Suprapubic skin (tissue), 4 donors: ENCODE results near the gene CCDC201.
"Not testable (repeated sequence)": the region's sequence is repeated elsewhere in the genome, so short reads cannot be mapped to it uniquely, and the experiment has no call there.

ENCODE experiments used
- EP300 ChIP-seq: sonication (generic); formaldehyde crosslinking; IDR thresholded peaks from one replicate; pipeline ENCODE4 v1.6.1; 2017; ENCODE audit warnings: antibody characterized with exemption
- POLR2A ChIP-seq, 2 donors: fragments of 450-650 bp; IDR thresholded peaks; one replicate each; pipeline ENCODE4 v1.6.1; 2017; ENCODE audit warnings: antibody characterized with exemption in 2 of 2, mild to moderate bottlenecking in 2 of 2, moderate library complexity in 2 of 2
- POLR2AphosphoS5 ChIP-seq, 3 donors: sonication (generic); formaldehyde crosslinking; IDR thresholded peaks; one replicate each; pipeline ENCODE4 v1.6.1; 2017; ENCODE audit warnings: antibody characterized with exemption in 3 of 3
- TF ChIP-seq, protein P1 (sequence below), 2 donors: fragments of 200-600 bp in 1 of 2; fragments of 450-650 bp in 1 of 2; sonication (generic) in 1 of 2; IDR thresholded peaks; one replicate each; pipeline ENCODE4 v1.5.1; 2016 to 2019; ENCODE audit warnings: antibody characterized with exemption in 2 of 2, mild to moderate bottlenecking in 1 of 2, moderate library complexity in 1 of 2

- TF ChIP-seq POLR2A (IDR thresholded peaks at IDR 0.05); POLR2AphosphoS5 (IDR thresholded peaks at IDR 0.05); EP300: not testable (repeated sequence)
- TF ChIP-seq, protein P1, sequence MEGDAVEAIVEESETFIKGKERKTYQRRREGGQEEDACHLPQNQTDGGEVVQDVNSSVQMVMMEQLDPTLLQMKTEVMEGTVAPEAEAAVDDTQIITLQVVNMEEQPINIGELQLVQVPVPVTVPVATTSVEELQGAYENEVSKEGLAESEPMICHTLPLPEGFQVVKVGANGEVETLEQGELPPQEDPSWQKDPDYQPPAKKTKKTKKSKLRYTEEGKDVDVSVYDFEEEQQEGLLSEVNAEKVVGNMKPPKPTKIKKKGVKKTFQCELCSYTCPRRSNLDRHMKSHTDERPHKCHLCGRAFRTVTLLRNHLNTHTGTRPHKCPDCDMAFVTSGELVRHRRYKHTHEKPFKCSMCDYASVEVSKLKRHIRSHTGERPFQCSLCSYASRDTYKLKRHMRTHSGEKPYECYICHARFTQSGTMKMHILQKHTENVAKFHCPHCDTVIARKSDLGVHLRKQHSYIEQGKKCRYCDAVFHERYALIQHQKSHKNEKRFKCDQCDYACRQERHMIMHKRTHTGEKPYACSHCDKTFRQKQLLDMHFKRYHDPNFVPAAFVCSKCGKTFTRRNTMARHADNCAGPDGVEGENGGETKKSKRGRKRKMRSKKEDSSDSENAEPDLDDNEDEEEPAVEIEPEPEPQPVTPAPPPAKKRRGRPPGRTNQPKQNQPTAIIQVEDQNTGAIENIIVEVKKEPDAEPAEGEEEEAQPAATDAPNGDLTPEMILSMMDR (IDR thresholded peaks at IDR 0.05) = not testable (repeated sequence)
These were observed 16.0 kb downstream of the CCDC201 start for GRCh38 chr7:45856888-45857287.
